GM12801 (cell line): ENCODE results near the gene NBAS.

Experiments used
- TF ChIP-seq, protein P1 (sequence below): IDR thresholded peaks from one replicate; pipeline ENCODE4 v1.5.1; 2011; ENCODE audit warnings: control low read depth; ENCODE audit not compliant: insufficient read length; ENCODE audit errors: extremely low read depth

NBAS gene

DNA sequence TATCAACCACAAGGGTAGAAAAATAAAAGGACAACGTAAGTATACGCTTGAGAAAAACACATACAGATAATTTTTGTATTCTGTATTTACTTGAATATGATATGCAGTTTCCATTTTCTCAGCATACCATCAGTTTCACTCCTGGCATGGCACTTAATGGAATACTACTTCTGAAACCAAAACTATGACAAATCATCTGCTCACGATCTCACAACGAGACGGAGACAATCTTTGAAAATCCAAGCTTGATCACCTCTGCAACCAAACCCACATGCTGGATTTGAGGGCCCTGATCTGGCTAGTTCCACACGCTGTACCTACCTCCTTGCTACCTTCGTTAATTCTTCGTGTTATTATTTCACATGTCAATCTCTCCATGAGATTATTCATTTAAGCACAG, 387.6 kb downstream of the NBAS start:
- TF ChIP-seq, protein P1, sequence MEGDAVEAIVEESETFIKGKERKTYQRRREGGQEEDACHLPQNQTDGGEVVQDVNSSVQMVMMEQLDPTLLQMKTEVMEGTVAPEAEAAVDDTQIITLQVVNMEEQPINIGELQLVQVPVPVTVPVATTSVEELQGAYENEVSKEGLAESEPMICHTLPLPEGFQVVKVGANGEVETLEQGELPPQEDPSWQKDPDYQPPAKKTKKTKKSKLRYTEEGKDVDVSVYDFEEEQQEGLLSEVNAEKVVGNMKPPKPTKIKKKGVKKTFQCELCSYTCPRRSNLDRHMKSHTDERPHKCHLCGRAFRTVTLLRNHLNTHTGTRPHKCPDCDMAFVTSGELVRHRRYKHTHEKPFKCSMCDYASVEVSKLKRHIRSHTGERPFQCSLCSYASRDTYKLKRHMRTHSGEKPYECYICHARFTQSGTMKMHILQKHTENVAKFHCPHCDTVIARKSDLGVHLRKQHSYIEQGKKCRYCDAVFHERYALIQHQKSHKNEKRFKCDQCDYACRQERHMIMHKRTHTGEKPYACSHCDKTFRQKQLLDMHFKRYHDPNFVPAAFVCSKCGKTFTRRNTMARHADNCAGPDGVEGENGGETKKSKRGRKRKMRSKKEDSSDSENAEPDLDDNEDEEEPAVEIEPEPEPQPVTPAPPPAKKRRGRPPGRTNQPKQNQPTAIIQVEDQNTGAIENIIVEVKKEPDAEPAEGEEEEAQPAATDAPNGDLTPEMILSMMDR, result no peak

DNA sequence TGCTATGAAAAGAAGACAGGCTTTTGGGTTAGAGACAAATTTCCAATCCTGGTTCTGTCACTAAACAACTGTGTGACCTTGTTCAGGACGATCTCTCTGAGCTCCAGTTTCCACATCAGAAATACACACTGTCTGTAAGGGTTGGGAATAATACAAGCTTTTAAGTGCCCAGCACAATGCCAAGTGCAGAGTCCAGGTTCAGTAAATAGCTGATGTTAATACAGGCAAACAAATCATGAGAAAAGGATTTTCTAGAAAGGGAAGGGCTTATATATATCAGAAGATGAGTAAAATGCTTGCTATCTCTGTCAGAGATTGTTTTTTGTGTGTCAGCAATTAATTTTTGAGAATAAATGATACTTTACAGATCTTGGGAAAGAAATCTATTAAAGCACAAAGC, 388.3 kb downstream of the NBAS start:
- TF ChIP-seq, protein P1, result no peak

DNA sequence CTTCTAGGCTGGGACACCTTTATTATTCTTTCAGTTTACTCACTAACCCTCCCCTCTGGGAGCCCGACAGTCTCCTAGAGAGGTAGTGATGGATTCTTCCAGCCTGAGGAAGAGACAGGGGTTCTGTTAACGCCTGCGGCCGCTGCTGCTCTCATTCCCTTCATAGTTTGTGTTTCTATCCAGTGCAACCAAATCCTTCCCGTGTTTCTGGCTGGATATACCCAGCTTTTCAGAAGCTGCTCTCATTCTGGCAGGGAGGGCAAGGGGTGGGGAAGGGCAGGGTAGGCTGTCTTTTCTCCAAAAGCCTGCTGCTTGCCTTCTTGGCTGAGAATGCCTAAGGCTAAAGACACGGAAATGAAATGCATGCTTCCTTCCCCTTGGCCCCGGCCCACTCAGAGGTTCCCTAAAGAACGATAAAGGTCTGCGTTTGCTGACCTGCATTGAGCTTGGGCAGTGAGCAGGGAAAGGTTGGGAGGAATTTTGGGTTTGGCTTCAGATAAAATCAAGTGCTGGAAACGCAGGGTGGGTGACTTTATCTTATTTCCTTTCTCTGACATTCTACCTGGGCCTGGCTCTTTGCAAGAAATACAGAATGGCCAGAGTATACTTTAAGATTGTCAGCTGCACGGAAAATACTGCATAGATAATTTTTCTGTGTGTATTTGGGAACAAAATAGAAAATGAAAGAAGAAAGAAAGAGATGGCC, 390.9 kb downstream of the NBAS start:
- TF ChIP-seq, protein P1, result no peak

DNA sequence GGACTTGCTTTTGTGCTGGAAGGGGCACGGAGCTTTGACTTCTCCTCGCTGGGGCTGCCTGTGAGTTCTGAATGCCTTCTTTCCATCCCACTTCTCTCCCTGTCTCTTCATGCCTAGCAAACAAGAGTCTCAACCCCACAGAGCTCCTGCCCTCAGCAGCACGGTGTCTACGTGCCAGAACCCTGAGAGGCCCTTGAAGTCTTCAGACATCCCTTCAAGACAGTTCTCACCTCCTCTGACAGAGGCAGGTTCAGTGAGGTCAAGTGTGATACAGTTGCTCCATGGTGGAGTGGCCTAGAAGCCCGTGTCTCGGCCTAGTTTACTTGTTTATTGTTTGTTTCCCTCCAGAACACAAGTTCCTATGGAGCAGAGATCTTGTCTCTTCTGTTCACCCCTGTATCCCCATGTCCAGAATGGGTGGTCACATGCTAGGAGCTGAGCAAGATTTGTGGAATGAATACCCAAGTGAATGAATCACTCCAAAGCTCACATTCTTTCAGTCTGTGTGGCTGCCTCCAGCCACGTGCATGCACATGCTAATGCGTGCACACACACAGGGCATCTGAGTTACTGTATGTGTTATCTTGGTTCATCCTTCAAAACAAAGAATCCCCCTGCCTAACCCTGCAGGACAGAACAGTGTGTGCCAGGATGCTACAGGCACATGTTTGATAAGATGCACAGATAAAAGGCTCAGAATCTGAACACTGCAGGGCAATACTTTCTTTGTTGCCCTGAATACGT, 391.6 kb downstream of the NBAS start:
- TF ChIP-seq, protein P1, result no peak

DNA sequence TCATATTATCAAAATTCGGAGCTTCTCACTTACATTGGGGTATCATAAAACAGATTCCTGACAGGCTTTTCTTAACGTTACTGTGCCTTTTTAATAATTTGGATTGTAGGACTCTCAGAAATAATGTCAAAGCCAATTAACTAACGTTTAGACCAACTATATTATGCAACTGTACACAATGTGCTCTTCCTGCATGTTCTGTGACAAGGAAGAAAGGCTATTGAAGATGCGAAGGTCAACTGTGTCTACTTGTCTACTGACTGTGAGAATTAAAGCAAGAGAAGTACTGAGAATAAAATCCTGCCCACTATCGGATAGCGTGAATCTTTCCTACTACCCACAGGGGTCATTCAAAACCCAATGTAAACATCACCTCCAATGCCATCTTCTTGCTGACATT, 393.0 kb downstream of the NBAS start:
- TF ChIP-seq, protein P1, result no peak

DNA sequence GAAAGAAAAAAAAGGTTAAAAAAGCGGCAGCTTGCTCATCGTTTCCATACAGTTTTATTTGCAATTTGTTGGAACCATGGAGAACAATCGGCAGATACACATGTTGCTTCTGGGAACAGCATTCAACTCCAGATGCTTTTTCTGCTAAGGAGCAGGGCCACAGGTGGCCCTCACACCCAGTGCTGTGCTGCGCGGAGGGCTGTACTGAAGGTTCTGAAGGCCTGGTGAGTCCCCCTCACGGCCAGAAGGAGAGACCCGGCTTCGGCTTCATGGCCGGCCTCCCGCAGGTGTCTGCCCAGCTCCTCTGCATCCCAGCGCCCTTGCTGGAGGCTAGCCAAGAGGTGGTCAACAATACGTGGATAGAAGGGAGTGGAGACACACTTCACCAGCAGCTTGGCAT, 394.3 kb downstream of the NBAS start:
- TF ChIP-seq, protein P1, result no peak

DNA sequence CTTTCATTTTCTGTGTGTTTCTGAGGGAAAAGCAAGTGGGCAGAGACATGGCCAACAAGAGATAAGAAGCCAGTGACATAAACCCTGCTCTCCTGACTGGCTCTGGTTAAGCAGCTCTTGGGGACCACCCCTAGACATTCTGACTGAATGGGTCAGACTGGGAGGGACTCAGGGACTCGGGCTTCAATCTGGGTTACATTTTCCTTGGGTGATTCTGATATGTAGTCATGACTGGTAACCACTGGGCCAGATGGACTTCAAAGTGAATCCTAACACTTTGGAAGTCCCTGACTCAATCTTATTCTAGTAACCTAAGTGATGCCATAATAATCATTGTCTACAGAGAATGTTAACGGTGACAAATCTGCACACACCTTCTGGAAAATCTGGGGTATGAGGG, 397.8 kb downstream of the NBAS start:
- TF ChIP-seq, protein P1, result no peak
